GM19035 (cell line): ENCODE measurements around the gene FBXO46.

ENCODE experiments used
- ATAC-seq: cut with Tn5 transposase; IDR thresholded peaks from one replicate; pipeline ENCODE4 v1.9.1; 2021; ENCODE audit not compliant: unreplicated experiment

The FBXO46 gene

GRCh38 chr19:45730368-45731288 is at the start of gene FBXO46:
TSS of gene FBXO46 (minus strand) at chr19:45730896. CDS start at chr19:45713495, 17,401 bp downstream.
- ATAC-seq, result peak; percentile 95

- no peak for ATAC-seq
Measured at GRCh38 chr19:45780146-45780447, 49.4 kb upstream of the FBXO46 start.

- peak; percentile 78 for ATAC-seq
Measured at GRCh38 chr19:45779231-45780145, 48.8 kb upstream of the FBXO46 start.

- no peak for ATAC-seq
Measured at GRCh38 chr19:45778010-45778661, 47.4 kb upstream of the FBXO46 start.

GRCh38 chr19:45777395-45777961 is 46.8 kb upstream of the FBXO46 start:
- no peak for ATAC-seq

- no peak for ATAC-seq
Measured at GRCh38 chr19:45774765-45775164, 44.1 kb upstream of the FBXO46 start.

GRCh38 chr19:45773384-45773783 is 42.7 kb upstream of the FBXO46 start:
- no peak for ATAC-seq

GRCh38 chr19:45772912-45773311 is 42.2 kb upstream of the FBXO46 start:
- no peak for ATAC-seq

GRCh38 chr19:45772130-45772840 is 41.6 kb upstream of the FBXO46 start:
- no peak for ATAC-seq

- no peak for ATAC-seq
Measured at GRCh38 chr19:45771311-45771933, 40.7 kb upstream of the FBXO46 start.

- ATAC-seq, result peak; percentile 52
Measured at GRCh38 chr19:45770192-45771101, 39.8 kb upstream of the FBXO46 start.

GRCh38 chr19:45769821-45770191 is 39.1 kb upstream of the FBXO46 start:
- ATAC-seq, result no peak

GRCh38 chr19:45768984-45769782 is 38.5 kb upstream of the FBXO46 start, which contains the start of gene SIX5:
TSS of gene SIX5 (minus strand) at chr19:45769252. CDS start at chr19:45768844, 408 bp downstream.
- ATAC-seq, result peak; percentile 55

GRCh38 chr19:45768655-45768983 is 37.9 kb upstream of the FBXO46 start:
- no peak for ATAC-seq

- no peak for ATAC-seq
Measured at GRCh38 chr19:45767881-45768654, 37.4 kb upstream of the FBXO46 start.

GRCh38 chr19:45767410-45767880 is 36.7 kb upstream of the FBXO46 start:
- ATAC-seq, result no peak

- ATAC-seq, result no peak
Measured at GRCh38 chr19:45766869-45767346, 36.2 kb upstream of the FBXO46 start.
